ENCODE measurements around the gene MPPED2.

Gene MPPED2

DNA sequence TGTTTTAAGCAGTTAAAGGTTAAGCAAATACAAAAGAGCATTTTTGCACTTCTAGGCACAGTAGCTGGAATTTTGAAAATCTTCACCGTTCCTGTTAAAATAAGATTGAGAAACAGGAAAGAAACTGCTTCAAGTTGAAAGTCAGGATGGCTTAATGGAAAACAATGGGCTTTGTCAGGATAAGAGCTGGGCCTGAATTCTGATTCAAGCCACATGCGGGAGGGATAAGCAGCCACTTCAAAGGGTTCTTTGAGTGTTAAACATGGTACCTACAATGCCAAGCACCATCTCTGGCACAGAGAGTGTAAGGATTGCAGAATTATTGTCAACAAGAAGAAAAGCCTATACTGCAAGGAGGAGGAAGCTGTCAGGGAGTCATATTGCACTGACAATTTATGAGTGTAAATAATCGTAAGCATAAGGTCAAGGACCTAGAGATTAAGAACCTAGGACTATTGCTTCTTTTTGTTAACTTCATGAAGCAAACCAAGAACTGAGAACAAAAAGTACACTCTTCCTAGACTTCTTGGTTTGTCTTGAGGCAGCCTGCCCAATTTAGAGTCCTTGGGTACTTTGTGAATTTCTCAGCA, 32.5 kb downstream of the MPPED2 start:
- no peaks in the 10 kb centered on the region for H3K27me3 ChIP-seq
- no peaks in the 10 kb centered on the region for H3K36me3 ChIP-seq
- TF ChIP-seq, protein P1, sequence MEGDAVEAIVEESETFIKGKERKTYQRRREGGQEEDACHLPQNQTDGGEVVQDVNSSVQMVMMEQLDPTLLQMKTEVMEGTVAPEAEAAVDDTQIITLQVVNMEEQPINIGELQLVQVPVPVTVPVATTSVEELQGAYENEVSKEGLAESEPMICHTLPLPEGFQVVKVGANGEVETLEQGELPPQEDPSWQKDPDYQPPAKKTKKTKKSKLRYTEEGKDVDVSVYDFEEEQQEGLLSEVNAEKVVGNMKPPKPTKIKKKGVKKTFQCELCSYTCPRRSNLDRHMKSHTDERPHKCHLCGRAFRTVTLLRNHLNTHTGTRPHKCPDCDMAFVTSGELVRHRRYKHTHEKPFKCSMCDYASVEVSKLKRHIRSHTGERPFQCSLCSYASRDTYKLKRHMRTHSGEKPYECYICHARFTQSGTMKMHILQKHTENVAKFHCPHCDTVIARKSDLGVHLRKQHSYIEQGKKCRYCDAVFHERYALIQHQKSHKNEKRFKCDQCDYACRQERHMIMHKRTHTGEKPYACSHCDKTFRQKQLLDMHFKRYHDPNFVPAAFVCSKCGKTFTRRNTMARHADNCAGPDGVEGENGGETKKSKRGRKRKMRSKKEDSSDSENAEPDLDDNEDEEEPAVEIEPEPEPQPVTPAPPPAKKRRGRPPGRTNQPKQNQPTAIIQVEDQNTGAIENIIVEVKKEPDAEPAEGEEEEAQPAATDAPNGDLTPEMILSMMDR (IDR thresholded peaks at IDR 0.05; ENCODE audit: low read depth, low read length): no peak
- DNase-seq: no peak
- no peak overlapping the region for H3K4me3 ChIP-seq (ENCODE audit: low read depth, low read length)
- H3K9me3 ChIP-seq: no peaks in the 10 kb centered on the region
- no peaks in the 10 kb centered on the region for H3K4me1 ChIP-seq

GRCh38 chr11:30552839-30553238, 33.3 kb downstream of the MPPED2 start:
- Histone ChIP-seq H3K9me3 (no peaks in the 10 kb centered on the region), H3K27me3 (no peaks in the 10 kb centered on the region), H3K4me3 (ENCODE audit: low read depth, low read length) (no peak overlapping the region), H3K4me1 (no peaks in the 10 kb centered on the region), H3K36me3 (no peaks in the 10 kb centered on the region)
- TF ChIP-seq, protein P1 (IDR thresholded peaks at IDR 0.05; ENCODE audit: low read depth, low read length): no peak
- no peak for DNase-seq

GRCh38 chr11:30550022-30550542, 36.1 kb downstream of the MPPED2 start:
- H3K4me1 ChIP-seq: no peaks in the 10 kb centered on the region
- TF ChIP-seq, protein P1 (IDR thresholded peaks at IDR 0.05; ENCODE audit: low read depth, low read length): no peak
- no peaks in the 10 kb centered on the region for H3K9me3 ChIP-seq
- H3K4me3 ChIP-seq (ENCODE audit: low read depth, low read length): no peak overlapping the region
- no peak for DNase-seq
- H3K36me3 ChIP-seq: no peaks in the 10 kb centered on the region
- H3K27me3 ChIP-seq: no peaks in the 10 kb centered on the region

DNA sequence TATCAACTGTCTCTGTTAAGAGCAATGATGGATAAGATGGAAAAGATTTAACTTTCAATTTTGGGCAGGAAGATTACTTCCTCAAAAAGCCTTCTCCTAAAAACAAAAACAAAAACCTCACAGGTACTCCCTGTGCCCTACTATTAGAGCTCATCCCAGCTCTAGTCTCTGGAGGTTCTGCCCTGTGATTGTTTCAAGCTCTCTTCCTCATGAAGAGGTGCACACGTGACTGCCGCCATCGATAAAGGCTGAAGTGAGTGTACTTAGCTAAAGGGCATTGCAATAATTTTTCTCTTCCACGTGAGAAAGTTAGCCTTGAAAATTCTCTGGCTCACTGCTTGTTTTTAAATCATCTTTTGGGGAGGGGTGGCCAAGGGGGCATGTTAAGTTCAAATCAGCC, 36.6 kb downstream of the MPPED2 start:
- Histone ChIP-seq H3K9me3 (no peaks in the 10 kb centered on the region), H3K36me3 (no peaks in the 10 kb centered on the region), H3K4me3 (ENCODE audit: low read depth, low read length) (no peak overlapping the region), H3K27me3 (no peaks in the 10 kb centered on the region), H3K4me1 (no peaks in the 10 kb centered on the region)
- DNase-seq: no peak
- TF ChIP-seq, protein P1 (IDR thresholded peaks at IDR 0.05; ENCODE audit: low read depth, low read length): no peak

DNA sequence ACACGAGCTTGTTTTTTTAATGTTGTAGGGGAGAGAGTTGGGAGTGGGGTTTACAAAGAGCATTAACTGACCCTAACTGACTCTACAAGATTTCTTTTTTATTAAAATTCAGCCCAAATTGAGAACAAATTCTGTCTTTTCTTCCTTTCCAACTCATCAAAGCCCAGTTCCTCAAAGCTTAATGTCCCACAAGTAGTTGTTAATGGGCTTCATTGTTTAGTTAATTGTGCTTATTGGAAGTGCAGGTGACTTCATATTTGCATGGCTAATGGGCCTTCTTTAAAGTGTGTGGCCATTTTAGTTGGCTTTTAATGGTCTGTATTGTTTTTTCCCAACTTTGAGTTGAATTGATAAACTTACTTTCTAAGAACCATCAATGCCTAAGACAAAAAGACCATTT, 39.8 kb downstream of the MPPED2 start:
- no peaks in the 10 kb centered on the region for H3K4me1 ChIP-seq

GRCh38 chr11:30545507-30545906, 40.6 kb downstream of the MPPED2 start:
- Histone ChIP-seq H3K9me3 (no peaks in the 10 kb centered on the region), H3K36me3 (no peaks in the 10 kb centered on the region), H3K4me3 (ENCODE audit: low read depth, low read length) (no peak overlapping the region), H3K27me3 (no peaks in the 10 kb centered on the region), H3K4me1 (no peaks in the 10 kb centered on the region)
- no peak for DNase-seq
- TF ChIP-seq, protein P1 (IDR thresholded peaks at IDR 0.05; ENCODE audit: low read depth, low read length): no peak

More for the DNA sequence above, 39.8 kb downstream of the MPPED2 start:
- Histone ChIP-seq H3K9me3 (no peaks in the 10 kb centered on the region), H3K27me3 (no peaks in the 10 kb centered on the region), H3K36me3 (no peaks in the 10 kb centered on the region), H3K4me3 (ENCODE audit: low read depth, low read length) (no peak overlapping the region)
- DNase-seq: no peak
- TF ChIP-seq, protein P1 (IDR thresholded peaks at IDR 0.05; ENCODE audit: low read depth, low read length): no peak

Measured in BE2C (cell line).